GM10847 (cell line): ENCODE measurements around the gene TEX44.

Experiments
- POLR2A ChIP-seq: IDR thresholded peaks from 2 replicates; pipeline ENCODE4 v1.6.1; 2011; ENCODE audit not compliant: insufficient read length; ENCODE audit errors: extremely low read depth

TEX44 gene

DNA sequence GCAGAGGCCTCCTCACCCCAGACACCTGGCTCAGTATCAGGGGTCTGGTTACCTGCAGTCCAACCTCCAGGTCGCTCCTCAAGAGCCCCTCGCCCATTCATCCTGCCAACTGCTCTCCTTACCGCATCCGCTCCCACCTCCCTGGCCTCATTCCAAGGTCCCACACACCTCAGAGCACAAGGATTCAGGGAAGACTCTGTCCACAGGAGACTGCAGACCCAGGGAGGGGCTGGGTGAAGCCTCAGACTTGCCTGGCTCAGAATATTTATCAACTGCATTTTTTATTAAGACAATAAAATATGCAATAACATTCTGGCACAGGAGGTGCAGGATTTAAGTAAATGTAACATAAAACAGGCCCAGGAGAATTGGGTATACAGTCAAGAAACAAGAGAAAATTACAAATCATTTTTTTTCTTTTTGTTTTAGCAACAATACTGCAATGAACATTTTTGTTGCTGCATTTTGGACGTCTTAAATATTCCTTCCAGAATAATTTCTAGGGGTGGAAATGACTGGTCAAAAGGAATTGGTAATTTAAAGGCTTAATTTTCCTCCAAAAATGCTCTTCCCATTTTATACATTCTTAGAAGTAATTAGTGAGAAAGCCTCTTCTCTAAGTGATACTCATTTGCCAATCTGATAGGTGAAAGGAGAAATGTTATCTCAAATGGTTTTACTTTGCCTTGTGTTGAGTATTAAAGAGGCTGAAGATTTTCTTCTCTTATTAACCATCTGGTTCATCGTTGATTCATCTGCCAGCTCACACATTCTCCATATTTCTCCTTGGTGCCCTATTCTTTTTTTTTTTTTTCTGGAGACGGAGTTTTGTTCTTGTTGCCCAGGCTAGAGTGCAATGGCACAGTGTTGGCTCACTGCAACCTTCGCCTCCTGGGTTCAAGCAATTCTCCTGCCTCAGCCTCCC lies 42.5 kb downstream of the TEX44 start:
- no peak for TF ChIP-seq POLR2A

- no peak for TF ChIP-seq POLR2A
These were observed 47.6 kb downstream of the TEX44 start for GRCh38 chr2:231640241-231640640.

DNA sequence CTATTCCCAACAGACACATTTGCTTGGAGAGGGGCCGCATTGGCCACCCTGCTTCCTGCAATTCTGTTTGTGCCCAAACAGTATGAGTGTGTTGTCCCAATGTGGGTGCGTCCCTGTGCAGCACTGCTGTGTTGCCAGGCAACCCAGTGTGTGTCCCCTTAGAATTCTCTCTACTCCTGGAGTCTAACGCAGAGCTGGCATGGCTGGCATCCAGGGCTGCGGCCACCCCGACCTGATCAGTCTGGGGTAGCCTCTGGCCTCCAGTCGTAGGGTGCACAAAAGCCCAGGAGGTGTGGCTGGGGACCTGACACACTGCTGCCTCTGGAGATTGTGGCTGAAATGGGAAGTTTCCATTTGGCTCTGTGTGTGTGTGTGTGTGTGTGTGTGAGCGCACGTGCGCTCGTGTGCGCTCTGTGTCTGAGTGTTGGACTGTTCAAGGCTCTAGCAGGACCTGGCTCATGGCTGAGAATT lies 48.0 kb downstream of the TEX44 start:
- no peak for TF ChIP-seq POLR2A

DNA sequence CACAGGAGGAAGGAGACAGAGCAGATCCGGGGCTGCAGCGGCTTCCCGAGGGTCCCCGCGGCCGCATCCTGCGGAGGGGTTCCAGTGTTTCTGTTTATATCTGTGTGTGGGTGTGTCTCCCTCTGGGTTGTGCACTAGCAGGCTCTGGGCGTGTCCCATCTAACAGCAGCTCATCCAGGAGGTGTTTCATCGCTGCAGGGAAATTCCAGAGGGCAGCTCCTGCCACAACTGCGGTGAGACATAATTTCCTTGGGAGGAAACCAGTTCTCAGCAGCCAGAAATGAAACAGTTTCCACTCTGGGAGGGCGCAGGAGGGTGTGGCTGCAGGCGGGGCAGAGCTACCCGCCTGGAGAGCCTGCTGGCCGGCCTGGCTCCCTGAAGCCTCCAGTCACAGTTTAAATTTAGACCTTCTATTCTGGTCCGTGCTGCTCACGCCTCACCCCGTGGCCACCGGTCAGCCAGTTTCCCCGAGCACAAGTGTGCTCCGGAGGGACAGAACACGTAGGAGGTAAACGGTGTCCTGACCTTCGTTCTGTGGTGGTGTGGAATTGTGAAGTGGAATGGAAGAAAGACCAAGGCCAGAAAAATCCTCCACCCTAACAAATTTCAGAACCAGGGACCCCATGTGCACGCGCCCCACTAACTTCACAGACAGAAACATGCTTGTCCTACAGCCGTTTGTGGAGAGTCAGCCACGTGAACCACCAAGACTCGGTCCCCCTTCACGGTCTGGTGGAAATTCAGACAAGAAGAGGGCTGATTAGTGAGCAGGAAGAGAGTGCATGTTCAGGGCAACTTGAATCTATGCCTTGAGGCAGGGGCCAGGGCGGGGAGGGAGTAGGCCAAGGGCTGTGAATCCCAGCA lies 50.2 kb downstream of the TEX44 start:
- TF ChIP-seq POLR2A = no peak

GRCh38 chr2:231643495-231643888 lies 50.8 kb downstream of the TEX44 start:
- TF ChIP-seq POLR2A = no peak
